Right lobe of liver (tissue), 4 donors: ENCODE data around the gene RPS27L.

Experiments used
- CTCF ChIP-seq, 4 donors: fragments of 200-600 bp in 3 of 4; fragments of 450-650 bp in 1 of 4; IDR thresholded peaks; one replicate each; pipeline versions ENCODE4 v1.5.1 to v1.8.0; 2016 to 2022; ENCODE audit warnings: antibody characterized with exemption in 4 of 4, mild to moderate bottlenecking in 2 of 4
- POLR2A ChIP-seq: fragments of 450-650 bp; IDR thresholded peaks from one replicate; pipeline ENCODE4 v1.6.1; 2017; ENCODE audit warnings: antibody characterized with exemption, mild to moderate bottlenecking
- donor health status: DM: no; HTN: no; CAD: no.
- donor health status: DM: no; HTN: no; CAD: no.
- donor health status: DM: no; HTN: yes; CAD: no.

DNA sequence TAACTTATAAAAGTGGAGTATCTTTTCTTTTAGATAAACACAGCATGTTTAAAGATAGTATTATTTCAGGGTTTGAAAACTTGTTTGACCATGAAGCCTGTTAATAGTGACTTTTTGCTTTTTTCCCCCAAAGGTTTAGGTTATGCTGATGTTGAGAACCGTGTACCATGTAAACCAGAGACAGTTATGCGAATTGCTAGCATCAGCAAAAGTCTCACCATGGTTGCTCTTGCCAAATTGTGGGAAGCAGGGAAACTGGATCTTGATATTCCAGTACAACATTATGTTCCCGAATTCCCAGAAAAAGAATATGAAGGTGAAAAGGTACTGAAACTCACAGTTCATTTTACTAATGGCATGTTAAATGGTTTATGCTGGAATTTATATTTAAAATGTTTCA is 30.6 kb downstream of the RPS27L start:
- no peak for TF ChIP-seq CTCF (IDR thresholded peaks at IDR 0.05)
- no peak for TF ChIP-seq POLR2A
